Right ventricle myocardium inferior (tissue), 1 donor: ENCODE data around the gene PPP1R37. TPM values are rescaled to one million over a fixed set of nuclear protein-coding genes. Genes with fewer than 3 reads are reported as not detected.

Source experiments
- ATAC-seq: fragments of 200-7000 bp; cut with Tn5 transposase; one replicate; pipeline ENCODE4 v1.9.1; 2020; ENCODE audit warnings: mild to moderate bottlenecking, moderate library complexity
- DNase-seq: peaks from one replicate; pipeline ENCODE4 v3.0.0; 2021; ENCODE audit errors: missing footprints
- intact Hi-C: fragments of 100-400 bp; cut with DNase I; formaldehyde crosslinking; loops from one replicate; pipeline ENCODE4 v1.11.0; 2022
- total RNA-seq: library from RNA; stranded (reverse); fragmentation: NEBNext Ultra II Directional; extraction: Animal tissue kit (Norgen Biotek cat#: 25700); gene quantifications from one replicate; pipeline ENCODE4 v1.2.1, GENCODE V29; 2021
- donor health status: DM: no; HTN: yes; CAD: no; lungs with severe emphysema.

Gene PPP1R37
- total RNA-seq, 1 donor from 2014 or later: 15.1 TPM

- intact Hi-C loops: no loop called here
- DNase-seq (no peak), ATAC-seq (no peak)
These were observed 24.9 kb upstream of the PPP1R37 start for GRCh38 chr19:45068041-45068440.

GRCh38 chr19:45069056-45069455, 23.9 kb upstream of the PPP1R37 start:
- no peak for ATAC-seq
- DNase-seq: no peak
- intact Hi-C loops: no loop called here

- intact Hi-C loops: no loop called here
- ATAC-seq (no peak), DNase-seq (no peak)
These were observed 22.8 kb upstream of the PPP1R37 start for GRCh38 chr19:45070214-45070613.

GRCh38 chr19:45070861-45071544, 22.0 kb upstream of the PPP1R37 start:
- intact Hi-C loops: no loop called here
- DNase-seq: no peak
- ATAC-seq: no peak

- intact Hi-C loops: no loop called here
- ATAC-seq: no peak
- DNase-seq: no peak
These were observed 21.4 kb upstream of the PPP1R37 start for GRCh38 chr19:45071545-45071938.

- ATAC-seq (no peak), DNase-seq (no peak)
- intact Hi-C loops: no loop called here
These were observed 20.8 kb upstream of the PPP1R37 start for GRCh38 chr19:45071969-45072790.

- DNase-seq (no peak), ATAC-seq (no peak)
- intact Hi-C loops: no loop called here
These were observed 18.2 kb upstream of the PPP1R37 start for GRCh38 chr19:45074744-45075300.

GRCh38 chr19:45075301-45076028, 17.5 kb upstream of the PPP1R37 start:
- ATAC-seq: peak; percentile 65
- peak; percentile 92 for DNase-seq
- intact Hi-C loops: no loop called here

- DNase-seq (peak; percentile 93), ATAC-seq (peak; percentile 69)
- intact Hi-C loops: no loop called here
These were observed 16.7 kb upstream of the PPP1R37 start, which contains the start of gene ZNF296 for GRCh38 chr19:45076029-45076850. Gene ZNF296 (minus strand): TSS chr19:45076478. CDS start chr19:45076373, 105 bp downstream.

GRCh38 chr19:45076851-45077730, 15.9 kb upstream of the PPP1R37 start:
- ATAC-seq (no peak), DNase-seq (no peak)
- intact Hi-C loops: no loop called here

GRCh38 chr19:45078390-45079062, 14.5 kb upstream of the PPP1R37 start:
- DNase-seq (no peak), ATAC-seq (no peak)
- intact Hi-C loops: no loop called here

GRCh38 chr19:45079063-45079910, 13.7 kb upstream of the PPP1R37 start, which contains the start of gene GEMIN7:
Gene GEMIN7 (plus strand): TSS chr19:45079260. CDS start chr19:45090115, 10,855 bp downstream.
- DNase-seq: peak; percentile 88
- ATAC-seq: peak; percentile 86
- intact Hi-C loops: no loop called here

- intact Hi-C loops: no loop called here
- DNase-seq: no peak
- ATAC-seq: no peak
These were observed 13.0 kb upstream of the PPP1R37 start for GRCh38 chr19:45079911-45080370.

GRCh38 chr19:45082170-45082569, 10.8 kb upstream of the PPP1R37 start:
- no peak for ATAC-seq
- intact Hi-C loops: no loop called here
- no peak for DNase-seq

- intact Hi-C loops: no loop called here
- ATAC-seq (no peak), DNase-seq (no peak)
These were observed 6.5 kb upstream of the PPP1R37 start for GRCh38 chr19:45086480-45086879.

- intact Hi-C loops: no loop called here
- DNase-seq (peak; percentile 34), ATAC-seq (no peak)
These were observed 5.4 kb upstream of the PPP1R37 start for GRCh38 chr19:45087531-45087930.
